ENCODE measurements around the gene NDN. TPM values are rescaled to one million over a fixed set of nuclear protein-coding genes. Genes with fewer than 3 reads are reported as not detected.

The NDN gene
- total RNA-seq, 1 donor from 2014 or later, result 29.7 TPM

DNA sequence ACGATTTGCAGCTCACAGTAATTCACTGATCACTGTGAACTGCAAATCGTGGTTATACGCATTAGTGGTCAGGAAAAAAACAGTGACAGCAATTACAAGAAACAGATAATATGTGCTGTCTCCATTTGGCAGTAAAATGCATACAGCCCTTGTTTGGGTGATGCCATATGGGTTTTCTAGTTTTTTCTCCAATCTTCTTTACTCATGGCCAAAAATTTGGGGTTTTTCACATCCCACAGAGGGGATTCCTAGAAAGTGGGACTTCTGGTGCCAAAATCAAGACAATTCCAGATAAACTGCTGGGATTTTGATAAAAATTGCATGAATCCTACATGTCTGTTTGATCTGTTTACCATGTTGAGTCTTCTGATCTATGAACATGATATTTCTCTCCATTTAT is 15.6 kb downstream of the NDN start:
- no peak overlapping the region for H3K27ac Mint-ChIP-seq (ENCODE audit: unreplicated experiment)
- H3K4me1 Mint-ChIP-seq (ENCODE audit: unreplicated experiment), result no peaks in the 10 kb centered on the region
- TF ChIP-seq, protein P1, sequence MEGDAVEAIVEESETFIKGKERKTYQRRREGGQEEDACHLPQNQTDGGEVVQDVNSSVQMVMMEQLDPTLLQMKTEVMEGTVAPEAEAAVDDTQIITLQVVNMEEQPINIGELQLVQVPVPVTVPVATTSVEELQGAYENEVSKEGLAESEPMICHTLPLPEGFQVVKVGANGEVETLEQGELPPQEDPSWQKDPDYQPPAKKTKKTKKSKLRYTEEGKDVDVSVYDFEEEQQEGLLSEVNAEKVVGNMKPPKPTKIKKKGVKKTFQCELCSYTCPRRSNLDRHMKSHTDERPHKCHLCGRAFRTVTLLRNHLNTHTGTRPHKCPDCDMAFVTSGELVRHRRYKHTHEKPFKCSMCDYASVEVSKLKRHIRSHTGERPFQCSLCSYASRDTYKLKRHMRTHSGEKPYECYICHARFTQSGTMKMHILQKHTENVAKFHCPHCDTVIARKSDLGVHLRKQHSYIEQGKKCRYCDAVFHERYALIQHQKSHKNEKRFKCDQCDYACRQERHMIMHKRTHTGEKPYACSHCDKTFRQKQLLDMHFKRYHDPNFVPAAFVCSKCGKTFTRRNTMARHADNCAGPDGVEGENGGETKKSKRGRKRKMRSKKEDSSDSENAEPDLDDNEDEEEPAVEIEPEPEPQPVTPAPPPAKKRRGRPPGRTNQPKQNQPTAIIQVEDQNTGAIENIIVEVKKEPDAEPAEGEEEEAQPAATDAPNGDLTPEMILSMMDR (IDR thresholded peaks at IDR 0.05), result no peak
- H3K36me3 Mint-ChIP-seq (ENCODE audit: unreplicated experiment), result no peaks in the 10 kb centered on the region
- no peak for DNase-seq (ENCODE audit: extremely low spot score, unreplicated experiment)
- no peak overlapping the region for H3K4me3 Mint-ChIP-seq (ENCODE audit: unreplicated experiment)
- no peaks in the 10 kb centered on the region for H3K27me3 Mint-ChIP-seq (ENCODE audit: unreplicated experiment)
- H3K9me3 Mint-ChIP-seq (ENCODE audit: unreplicated experiment), result peaks cover 3% of the 10 kb centered on the region

DNA sequence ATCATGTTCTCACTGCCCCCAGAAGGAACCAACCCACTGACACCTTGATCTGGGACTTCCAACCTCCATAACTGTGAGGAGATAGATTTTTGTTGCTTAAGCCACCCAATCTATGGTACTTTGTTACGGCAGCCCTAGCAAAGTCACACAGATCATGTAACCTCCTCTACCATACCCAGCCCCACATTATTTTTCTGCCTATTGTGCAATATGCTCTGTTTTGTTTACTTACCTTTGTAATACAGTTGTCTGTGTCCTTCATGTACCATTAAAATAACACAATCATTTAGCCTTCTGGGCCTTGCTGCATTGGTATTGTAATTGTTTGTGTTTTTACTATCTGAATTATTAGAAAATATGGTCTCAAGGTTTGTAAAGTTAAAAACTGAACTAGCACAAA is 16.1 kb downstream of the NDN start:
- DNase-seq (ENCODE audit: extremely low spot score, unreplicated experiment), result no peak
- Mint-ChIP-seq H3K27me3 (ENCODE audit: unreplicated experiment) (no peaks in the 10 kb centered on the region), H3K4me3 (ENCODE audit: unreplicated experiment) (no peak overlapping the region), H3K4me1 (ENCODE audit: unreplicated experiment) (no peaks in the 10 kb centered on the region), H3K36me3 (ENCODE audit: unreplicated experiment) (no peaks in the 10 kb centered on the region), H3K9me3 (ENCODE audit: unreplicated experiment) (peaks cover 3% of the 10 kb centered on the region), H3K27ac (ENCODE audit: unreplicated experiment) (no peak overlapping the region)
- TF ChIP-seq, protein P1 (IDR thresholded peaks at IDR 0.05), result no peak

DNA sequence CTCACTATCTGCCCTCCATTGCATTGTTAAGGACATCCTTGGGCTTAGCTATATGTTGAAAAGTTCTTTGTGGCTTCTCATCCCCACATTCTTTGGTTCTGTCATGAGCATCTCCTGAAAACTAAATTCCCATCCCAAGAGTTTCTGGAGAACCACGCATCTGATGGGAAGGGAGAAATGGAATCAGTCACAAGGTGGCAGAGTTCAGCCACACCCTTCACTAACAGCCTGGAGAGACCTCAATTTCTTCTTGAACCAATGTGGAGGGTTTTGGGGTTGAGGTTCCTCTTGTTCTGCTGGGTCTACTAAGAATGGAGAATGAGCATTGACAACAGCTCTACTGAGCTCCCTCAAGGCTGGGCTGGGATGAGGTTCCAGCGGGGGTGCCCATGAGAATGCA is 23.9 kb downstream of the NDN start:
- no peak for DNase-seq (ENCODE audit: extremely low spot score, unreplicated experiment)
- H3K27ac Mint-ChIP-seq (ENCODE audit: unreplicated experiment), result no peak overlapping the region
- H3K4me3 Mint-ChIP-seq (ENCODE audit: unreplicated experiment), result no peak overlapping the region
- no peaks in the 10 kb centered on the region for H3K4me1 Mint-ChIP-seq (ENCODE audit: unreplicated experiment)
- TF ChIP-seq, protein P1 (IDR thresholded peaks at IDR 0.05), result no peak
- H3K27me3 Mint-ChIP-seq (ENCODE audit: unreplicated experiment), result no peaks in the 10 kb centered on the region
- H3K9me3 Mint-ChIP-seq (ENCODE audit: unreplicated experiment), result peaks cover 7% of the 10 kb centered on the region
- H3K36me3 Mint-ChIP-seq (ENCODE audit: unreplicated experiment), result no peaks in the 10 kb centered on the region

- no peaks in the 10 kb centered on the region for H3K4me1 Mint-ChIP-seq (ENCODE audit: unreplicated experiment)
- DNase-seq (ENCODE audit: extremely low spot score, unreplicated experiment), result no peak
- TF ChIP-seq, protein P1 (IDR thresholded peaks at IDR 0.05), result peak; percentile 50
- no peak overlapping the region for H3K27ac Mint-ChIP-seq (ENCODE audit: unreplicated experiment)
- H3K36me3 Mint-ChIP-seq (ENCODE audit: unreplicated experiment), result no peaks in the 10 kb centered on the region
- no peaks in the 10 kb centered on the region for H3K9me3 Mint-ChIP-seq (ENCODE audit: unreplicated experiment)
- H3K27me3 Mint-ChIP-seq (ENCODE audit: unreplicated experiment), result peaks cover 6% of the 10 kb centered on the region
- no peak overlapping the region for H3K4me3 Mint-ChIP-seq (ENCODE audit: unreplicated experiment)
Observed at GRCh38 chr15:23648920-23649515, 38.1 kb downstream of the NDN start.

- Mint-ChIP-seq H3K27ac (ENCODE audit: unreplicated experiment) (no peak within 1 kb of the TSS), H3K27me3 (ENCODE audit: unreplicated experiment) (peaks cover 6% of the 10 kb centered on the region), H3K4me3 (ENCODE audit: unreplicated experiment) (peak within 1 kb of the TSS; percentile 56), H3K4me1 (ENCODE audit: unreplicated experiment) (no peaks in the 10 kb centered on the region), H3K36me3 (ENCODE audit: unreplicated experiment) (no peaks in the 10 kb centered on the region), H3K9me3 (ENCODE audit: unreplicated experiment) (no peaks in the 10 kb centered on the region)
- TF ChIP-seq, protein P1 (IDR thresholded peaks at IDR 0.05), result no peak
- no peak for DNase-seq (ENCODE audit: extremely low spot score, unreplicated experiment)
Observed at GRCh38 chr15:23647421-23648370, 39.4 kb downstream of the NDN start, which contains the start of gene MAGEL2. Gene MAGEL2, minus strand, starts transcription at chr15:23647867. Its CDS starts 125 bp downstream, at chr15:23647742.
